D721Med (cell line): ENCODE results near the gene TMEM253.

ENCODE experiments used
- DNase-seq: peaks from one replicate; pipeline ENCODE4 v3.0.0; 2011; ENCODE audit warnings: low spot score; ENCODE audit not compliant: insufficient read length
- FAIRE-seq: peaks from 2 replicates; lab custom pipeline; 2011; peaks lifted over from hg19 to GRCh38; lab: Jason Lieb, UNC
- TF ChIP-seq, protein P1 (sequence below): IDR thresholded peaks from 2 replicates; pipeline ENCODE4 v1.5.1; 2012; ENCODE audit warnings: mild to moderate bottlenecking, control low read depth; ENCODE audit not compliant: insufficient read depth; ENCODE audit errors: missing control alignments

The TMEM253 gene

DNA sequence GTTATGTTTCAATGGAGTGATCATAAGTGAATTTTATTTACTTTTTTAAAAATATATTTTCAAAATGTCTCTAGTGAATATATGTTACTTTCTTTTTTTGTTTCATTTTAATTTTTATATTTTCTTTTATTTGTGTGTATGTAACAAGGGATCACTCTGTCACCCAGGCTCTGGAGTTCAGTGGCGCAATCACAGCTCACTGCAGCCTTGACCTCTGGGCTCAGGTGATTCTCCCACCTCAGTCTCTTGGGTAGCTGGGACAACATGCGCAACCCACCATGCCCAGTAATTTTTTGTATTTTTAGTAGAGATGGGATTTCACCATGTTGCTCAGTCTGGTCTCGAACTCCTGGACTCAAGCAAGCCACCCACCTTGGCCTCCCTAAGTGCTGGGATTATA is 18.1 kb downstream of the TMEM253 start:
- no peak for FAIRE-seq
- TF ChIP-seq, protein P1, sequence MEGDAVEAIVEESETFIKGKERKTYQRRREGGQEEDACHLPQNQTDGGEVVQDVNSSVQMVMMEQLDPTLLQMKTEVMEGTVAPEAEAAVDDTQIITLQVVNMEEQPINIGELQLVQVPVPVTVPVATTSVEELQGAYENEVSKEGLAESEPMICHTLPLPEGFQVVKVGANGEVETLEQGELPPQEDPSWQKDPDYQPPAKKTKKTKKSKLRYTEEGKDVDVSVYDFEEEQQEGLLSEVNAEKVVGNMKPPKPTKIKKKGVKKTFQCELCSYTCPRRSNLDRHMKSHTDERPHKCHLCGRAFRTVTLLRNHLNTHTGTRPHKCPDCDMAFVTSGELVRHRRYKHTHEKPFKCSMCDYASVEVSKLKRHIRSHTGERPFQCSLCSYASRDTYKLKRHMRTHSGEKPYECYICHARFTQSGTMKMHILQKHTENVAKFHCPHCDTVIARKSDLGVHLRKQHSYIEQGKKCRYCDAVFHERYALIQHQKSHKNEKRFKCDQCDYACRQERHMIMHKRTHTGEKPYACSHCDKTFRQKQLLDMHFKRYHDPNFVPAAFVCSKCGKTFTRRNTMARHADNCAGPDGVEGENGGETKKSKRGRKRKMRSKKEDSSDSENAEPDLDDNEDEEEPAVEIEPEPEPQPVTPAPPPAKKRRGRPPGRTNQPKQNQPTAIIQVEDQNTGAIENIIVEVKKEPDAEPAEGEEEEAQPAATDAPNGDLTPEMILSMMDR = no peak
- no peak for DNase-seq

DNA sequence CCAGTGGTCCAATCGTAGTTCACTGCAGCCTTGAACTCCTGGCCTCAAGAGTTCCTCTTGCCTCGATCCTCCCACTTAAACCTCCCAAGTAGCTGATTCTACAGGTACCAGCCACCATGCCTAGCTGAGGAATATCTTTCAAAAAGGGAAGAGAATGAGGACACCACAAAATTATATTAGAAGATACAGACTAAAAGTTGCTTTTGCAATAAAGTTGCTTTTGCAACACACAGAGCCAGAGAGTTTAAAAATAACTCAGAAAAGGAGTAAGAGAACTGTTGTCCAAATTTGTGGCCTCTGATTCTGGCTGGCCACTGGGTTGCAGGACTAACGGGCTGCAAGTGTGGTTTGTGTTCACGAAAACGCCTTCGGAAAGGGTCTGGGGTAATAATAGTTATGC is 19.8 kb downstream of the TMEM253 start:
- DNase-seq (no peak), FAIRE-seq (no peak)
- TF ChIP-seq, protein P1 = no peak

DNA sequence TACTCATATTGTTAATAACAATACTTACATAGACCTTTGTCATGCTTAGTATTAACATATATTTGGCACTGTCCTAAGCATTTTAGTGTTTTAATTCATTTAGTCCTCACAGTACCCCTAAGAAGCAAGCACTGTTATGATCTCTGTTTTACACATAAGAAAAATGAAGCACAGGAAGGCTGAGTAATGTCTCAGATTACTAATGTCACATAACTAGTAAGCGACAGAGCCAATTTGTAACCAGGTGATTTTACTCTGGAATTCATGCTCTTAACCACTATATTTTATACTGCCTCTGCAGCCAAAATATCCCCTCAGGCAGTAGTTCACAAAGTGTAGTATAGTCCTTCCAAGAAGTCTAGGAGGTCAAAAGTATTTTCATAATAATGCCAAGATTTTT is 20.3 kb downstream of the TMEM253 start:
- TF ChIP-seq, protein P1 = no peak
- no peak for DNase-seq
- no peak for FAIRE-seq

DNA sequence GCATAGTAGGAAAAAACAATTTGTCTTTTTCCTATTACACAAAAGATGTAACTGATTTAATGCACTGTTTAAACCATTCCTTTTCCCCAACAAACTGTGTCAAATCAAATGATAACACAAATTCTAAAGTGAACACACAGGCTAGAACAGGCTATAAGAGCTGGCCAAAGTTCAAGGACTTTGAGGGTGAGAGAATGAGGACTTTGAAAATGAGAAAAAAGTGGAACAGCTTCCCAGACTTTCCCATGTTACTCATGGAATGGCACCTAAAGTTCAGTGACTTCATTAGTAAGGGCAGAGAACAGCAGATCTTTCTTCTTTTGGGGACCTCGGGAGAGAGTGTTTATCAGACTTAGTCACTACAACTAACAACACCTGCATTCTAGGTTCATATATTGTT is 22.6 kb downstream of the TMEM253 start:
- DNase-seq = no peak
- TF ChIP-seq, protein P1 = no peak

DNA sequence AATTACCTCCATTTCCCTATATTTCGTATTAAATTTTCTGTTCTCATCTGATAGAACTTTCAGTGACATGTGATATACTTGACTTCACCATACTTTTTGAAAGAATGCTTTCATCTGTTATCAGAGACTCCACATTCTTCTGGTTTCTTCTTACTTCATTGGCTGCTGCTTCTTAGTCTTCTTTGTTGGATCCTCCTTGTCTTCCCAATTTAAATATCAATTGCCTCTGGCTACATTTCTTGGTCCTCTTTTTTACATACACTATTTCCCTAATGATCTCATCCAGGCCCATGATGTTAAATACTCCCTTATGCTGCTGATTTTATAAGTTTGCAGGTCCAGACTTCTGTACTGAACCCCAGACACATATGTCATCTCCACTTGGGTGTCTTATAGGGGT is 33.0 kb downstream of the TMEM253 start:
- FAIRE-seq (no peak), DNase-seq (no peak)
- TF ChIP-seq, protein P1 = no peak

More for the DNA sequence above, 22.6 kb downstream of the TMEM253 start:
- no peak for FAIRE-seq

DNA sequence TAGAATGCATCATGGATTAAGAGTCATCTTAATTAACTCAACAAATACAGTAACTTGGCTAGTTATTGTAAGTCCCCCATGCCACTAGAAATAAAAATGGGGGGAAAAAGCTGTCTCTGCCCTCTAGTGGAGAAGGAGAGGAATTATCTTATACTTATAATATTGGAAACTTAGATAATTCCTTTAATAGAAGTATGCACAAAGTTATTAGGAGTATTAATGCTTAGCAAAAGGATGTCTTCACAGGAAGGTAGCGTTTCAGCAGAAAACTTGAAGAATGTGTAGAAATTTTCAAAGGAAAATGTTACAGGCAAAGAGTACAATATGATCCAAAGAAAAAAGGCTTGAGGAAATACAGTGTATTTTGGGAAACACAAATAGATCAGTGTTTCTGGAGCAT is 35.2 kb downstream of the TMEM253 start:
- TF ChIP-seq, protein P1 = peak; percentile 65
- no peak for FAIRE-seq
- no peak for DNase-seq

DNA sequence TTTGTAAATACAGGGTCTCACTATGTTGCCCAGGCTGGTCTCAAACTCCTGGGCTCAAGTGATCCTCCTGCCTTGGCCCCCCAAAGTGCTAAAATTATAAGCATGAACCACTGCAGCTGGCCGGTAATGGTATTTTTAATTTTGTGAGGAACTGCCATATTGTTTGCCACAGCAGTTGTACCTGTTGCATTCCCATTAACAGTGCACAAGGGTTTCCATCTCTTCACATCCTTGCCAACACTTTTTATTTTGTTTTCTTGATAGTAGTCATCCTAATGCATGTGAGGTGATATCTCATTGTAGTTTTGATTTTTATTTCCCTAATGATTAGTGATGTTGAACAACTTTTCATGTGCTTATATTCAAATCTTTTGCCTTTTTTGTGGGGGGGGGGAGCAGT is 41.5 kb downstream of the TMEM253 start:
- TF ChIP-seq, protein P1 = no peak
- FAIRE-seq (no peak), DNase-seq (no peak)
